ENCODE results near the gene MTCL1.
"Not testable (repeated sequence)": the region's sequence is repeated elsewhere in the genome, so short reads cannot be mapped to it uniquely, and the experiment has no call there.

Gene MTCL1

DNA sequence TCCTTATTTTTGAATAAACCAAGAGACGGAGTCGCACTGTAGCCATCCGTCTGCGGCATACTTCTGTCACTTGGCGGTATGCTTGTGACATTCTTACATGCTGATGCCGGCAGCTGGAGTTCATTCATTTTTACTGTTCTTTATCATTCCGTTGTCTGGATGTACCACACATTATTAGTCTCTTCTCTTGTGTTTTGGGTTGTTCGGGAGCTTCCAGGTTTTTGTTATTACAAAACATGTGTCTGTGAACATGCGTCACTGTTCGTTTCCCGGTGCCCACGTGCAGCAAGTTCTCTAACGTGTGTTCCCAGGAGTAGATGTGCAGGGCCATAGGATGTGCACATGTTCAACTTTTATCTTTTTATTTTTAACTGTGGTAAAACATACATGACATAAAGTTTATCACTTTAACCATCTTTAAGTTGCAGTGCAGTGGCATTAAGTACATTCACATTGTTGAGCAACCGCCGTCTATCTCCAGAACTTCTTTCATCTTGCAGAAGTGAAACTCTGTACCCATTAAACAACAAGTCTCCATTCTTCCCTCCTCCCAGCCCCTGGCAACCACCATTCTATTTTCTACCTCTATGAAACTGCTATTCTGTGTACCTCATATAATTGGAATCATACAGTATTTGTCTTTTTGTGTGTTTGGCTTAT is 40.1 kb downstream of the MTCL1 start:
- DNase-seq = no peak

DNA sequence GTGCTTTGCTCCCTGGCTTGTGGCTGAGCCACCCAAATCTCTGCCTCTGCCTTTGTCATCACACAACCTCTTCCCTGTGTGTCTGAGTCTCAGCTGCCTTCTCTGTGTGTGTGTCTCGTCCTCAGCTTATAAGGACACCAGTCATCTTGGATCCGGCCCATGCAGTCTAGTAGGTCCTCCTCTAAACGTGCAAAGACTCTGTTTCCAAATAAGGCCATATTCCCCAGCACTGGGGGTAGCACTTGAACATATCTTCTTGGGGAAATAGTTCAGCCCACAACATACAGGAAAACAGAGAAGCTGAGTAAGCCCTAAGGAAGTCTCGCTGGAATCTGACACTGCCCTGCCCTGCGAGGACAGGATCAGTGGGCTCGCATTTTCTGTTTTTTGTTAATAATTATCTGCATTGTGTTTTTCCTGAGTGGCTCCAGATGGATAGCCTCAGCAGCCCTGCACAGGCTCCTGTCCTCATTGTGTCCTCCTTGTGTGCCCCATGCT is 42.1 kb downstream of the MTCL1 start:
- DNase-seq = no peak

DNA sequence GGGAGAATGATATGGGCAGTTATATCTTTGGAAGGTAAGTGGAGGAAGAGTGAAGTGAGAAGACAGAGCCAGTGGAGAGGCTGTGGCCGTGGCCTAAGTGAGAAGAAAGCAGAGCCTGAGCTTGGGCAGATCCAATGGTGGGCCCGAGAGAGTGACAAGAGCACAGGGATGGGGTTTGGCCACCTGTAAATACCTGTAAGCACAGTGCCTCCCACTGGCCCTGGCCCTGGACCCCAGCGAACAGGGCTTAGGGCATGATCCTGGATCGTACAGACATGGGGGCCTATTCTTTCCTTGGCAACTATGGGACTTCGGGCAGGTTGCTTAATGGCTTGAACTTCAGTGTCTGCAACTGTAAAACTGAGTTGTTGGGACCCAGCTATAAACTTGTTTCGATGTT is 44.1 kb downstream of the MTCL1 start:
- DNase-seq = no peak

DNA sequence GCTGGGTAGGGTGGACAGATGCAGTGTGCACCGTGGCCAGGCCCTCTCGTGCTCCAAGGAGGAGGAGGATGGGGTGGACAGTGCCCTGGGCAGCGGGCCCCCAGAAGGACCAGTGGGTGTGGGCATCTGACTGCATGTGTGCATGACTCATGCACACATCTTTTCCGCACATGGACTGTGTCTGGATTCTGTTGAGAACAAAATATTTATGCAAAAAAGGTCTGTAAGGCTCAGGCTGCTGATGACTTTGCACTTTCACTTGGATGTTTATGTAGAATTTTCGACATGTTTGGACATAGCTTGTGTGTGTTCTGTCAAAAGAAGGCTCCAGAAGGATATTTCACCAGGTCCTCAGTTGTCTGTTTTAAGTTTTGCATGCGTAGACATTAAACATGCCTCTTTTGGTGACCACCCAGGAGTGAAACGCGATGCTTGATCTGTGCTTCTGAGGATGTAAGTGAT is 45.6 kb downstream of the MTCL1 start:
- DNase-seq = no peak

DNA sequence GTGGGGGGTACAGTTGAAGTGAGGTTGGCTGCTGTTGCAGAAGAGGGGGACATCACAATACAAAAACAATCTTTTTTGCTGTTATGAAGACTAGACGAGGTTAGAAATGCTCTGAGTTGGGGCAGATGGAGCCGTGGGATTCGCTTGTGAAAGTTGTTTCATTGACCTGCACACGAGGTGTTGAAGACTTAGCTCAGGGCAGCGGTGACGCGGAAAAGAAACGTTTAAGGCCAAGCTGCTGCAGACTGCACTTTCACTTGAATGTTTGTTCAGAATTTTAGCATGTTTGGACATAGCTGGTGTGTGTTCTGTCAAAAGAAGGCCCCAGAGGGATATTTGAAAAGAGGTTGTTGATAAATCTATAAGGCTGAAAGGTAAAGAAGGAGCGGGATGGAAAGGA is 46.3 kb downstream of the MTCL1 start:
- DNase-seq = no peak

DNA sequence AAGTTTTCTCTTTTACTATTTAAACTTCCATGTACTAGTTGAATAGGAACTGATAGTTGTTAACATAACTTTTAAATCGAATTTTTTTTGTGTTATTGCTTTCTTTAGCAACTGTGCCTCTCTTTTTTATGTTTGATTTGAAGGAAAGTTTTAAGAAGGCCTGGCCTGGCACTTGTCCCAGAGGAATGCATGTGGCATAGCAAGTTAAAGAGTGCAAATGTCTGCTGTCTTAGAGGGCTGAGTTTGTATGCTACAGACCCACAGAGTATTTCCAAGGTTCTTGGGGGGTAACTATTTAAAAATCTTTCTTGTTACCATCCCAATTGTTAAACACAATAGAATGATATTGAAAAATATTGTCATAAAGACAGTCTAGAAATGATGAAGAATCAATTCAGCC is 47.0 kb downstream of the MTCL1 start:
- no peak for DNase-seq

DNA sequence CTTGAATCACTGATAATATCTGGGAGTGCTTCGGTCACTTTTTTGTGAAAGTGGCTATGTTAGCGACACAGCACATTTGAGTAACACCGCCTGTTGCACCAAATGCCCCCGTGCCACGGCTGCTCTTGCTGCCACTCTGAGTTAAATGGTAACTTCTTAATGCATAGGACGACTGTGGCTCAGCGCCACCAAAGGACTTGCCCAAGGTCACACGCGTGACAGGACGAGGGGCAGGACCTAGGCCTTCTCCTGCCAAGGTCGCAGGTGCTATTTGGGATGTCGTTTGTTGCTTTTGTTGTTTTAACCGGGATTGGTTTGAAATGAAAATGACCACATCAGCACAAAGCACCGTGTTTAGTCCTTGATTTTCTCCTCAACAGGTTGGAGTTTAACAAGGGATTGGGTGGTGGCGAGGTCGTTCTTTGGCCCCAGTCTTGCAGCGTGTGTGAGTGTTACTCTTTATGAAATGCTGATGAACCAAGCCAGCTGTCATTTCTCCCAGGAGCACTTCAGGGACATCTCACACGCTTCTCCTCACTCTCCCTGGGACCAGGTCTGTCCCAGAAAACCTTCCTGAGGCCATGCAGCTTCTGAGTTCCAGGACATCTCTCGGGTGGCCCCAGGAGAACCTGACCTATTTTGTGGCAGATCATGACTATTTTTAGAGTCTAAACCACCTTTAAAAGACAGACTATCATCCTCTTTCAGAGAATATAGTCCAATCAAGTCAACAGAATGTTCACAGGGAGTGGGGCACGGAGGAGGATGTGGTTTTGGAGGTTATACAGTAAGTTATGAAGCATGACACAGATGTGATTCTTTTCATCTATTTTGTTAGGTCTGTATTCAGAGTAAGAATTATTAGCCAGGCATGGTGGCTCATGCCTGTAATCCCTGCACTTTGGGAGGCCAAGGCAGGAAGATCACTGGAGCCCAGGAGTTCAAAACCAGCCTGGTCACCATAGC is 49.9 kb downstream of the MTCL1 start:
- peak; percentile 36 for DNase-seq

DNA sequence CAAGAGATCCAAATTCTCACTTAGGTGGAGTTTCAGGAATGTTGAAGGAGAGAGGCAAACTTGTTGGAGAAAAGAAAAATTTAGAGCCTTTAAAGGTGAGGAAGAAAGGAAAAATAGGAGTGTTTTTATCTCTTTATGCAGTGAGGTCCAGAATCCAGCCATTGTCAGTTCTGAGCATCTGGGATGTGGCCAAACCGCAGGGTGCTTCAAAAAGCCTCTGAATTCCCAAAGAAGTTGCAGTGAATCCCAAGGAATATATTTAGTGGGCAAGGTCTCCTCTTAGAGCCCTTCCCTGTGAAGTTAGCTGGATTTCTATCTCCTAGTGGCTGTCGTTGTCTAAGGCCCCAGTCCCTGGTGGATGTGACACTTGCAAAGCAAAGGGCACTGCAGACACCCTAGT is 51.2 kb downstream of the MTCL1 start:
- no peak for DNase-seq

DNA sequence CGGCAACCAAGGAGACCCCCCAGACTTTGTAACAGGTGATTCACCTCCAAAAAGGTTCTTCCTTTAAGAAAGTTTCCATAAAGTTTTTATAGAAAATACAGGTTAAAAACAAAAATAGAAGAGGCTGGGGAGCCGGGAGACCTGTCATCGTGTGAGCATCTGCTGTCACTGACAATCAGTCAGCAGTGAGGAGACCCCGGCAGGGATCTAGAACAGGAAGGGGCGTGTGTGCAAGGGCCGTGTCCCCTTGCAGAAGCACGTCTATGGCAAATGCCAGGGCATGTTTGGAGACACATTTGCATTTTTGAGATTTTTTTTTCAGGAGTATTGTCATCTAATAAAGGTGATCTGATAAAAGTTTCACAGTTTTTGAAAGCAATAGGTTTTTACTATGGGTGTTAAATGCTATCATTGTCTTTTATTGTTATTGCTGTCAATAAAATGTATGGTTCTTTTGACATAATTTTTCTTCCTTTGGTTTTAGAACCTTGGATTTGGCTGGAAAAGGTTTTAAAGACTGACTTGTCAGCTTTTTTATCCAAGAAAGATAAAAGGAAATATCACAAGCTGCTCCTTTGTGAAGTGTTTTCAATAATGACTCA is 52.1 kb downstream of the MTCL1 start:
- no peak for DNase-seq

DNA sequence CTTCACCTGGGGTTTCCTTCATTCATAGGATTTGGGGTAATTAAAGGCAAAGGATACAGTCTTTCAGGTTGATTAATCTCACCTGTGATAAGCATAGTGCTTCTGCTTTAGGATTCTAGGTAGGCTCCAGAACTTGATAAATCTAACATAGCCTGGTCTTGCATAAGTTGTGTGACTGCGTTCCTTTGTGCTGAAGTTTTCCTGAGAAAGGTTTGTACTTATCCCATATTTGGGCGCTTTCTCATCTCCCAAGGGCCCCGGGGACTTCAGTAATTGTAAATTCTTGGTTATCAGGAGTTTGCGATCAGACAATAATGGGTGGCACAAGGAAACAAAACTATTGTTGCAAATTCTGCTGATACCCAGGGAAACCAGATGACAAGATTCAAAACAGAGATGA is 53.1 kb downstream of the MTCL1 start:
- no peak for DNase-seq

DNA sequence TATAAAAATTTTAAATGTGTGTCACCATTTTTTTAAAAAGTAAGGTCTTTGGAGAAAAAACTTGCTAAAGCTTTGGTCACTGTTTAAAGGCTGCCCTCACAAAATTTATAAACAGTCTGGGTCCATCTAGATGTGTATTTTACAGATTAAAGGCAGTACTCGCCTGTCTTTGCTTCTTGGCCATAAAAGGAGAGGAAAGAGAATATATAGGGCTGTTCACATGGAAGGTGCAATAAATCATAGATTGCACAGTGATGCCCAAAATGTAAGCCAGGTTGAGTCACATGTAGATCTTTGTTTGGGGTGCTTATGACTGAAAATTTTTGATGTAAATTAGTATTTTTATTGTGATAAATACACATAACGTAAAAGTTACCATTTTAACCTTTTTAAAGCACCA is 55.6 kb downstream of the MTCL1 start:
- no peak for DNase-seq

DNA sequence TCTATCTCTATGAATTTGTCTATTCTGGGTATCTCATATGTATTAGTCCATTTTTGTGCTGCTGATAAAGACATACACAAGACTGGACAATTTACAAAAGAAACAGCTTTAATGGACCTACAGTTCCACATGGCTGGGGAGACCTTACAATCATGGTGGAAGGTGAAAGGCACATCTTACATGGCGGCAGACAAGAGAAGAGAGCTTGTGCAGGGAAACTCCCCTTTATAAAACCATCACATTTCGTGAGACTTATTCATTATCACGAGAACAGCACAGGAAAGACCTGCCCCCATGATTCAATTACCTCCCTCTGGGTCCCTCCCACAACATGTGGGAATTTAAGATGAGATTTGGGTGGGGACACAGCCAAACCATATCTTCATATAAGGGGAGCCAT is 56.2 kb downstream of the MTCL1 start:
- DNase-seq = not testable (repeated sequence)

DNA sequence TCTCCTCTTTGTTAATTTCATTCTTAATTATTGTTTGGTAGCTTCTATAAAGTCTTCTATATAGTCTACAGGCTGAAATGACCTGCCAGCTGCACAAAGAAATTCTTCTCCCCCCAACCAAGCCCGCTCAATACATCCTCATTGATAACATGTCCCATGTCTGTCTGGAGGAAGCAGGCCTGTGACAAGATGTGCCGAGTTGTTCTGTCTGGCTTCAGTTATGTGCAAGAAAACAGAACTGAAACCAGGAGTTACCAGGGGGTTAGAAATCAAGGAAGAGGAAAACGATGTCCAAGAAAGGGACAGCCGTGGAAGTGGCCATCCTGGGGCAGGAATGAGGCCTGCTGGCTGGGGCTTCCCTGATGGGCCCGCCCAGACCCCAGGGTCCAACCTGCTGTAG is 57.6 kb downstream of the MTCL1 start:
- no peak for DNase-seq

DNA sequence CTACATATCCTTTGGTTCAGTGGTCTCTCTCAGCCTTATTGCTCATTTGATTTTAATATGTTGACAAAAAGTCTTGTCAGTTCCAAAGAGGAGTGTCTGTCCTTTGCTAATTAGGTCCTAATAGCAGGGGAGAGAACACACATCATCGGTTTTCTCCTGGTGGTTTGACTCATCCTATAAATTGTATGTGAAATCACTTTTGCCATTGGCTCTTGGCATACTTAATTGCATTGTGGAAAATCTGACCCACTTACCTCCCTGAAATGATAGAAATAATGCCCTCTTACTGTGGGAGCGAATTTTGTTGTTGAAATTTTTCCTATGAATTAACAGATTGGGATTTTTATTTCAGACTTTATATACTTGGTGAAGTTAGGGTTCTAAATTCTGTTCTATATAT is 58.3 kb downstream of the MTCL1 start:
- DNase-seq = no peak

DNA sequence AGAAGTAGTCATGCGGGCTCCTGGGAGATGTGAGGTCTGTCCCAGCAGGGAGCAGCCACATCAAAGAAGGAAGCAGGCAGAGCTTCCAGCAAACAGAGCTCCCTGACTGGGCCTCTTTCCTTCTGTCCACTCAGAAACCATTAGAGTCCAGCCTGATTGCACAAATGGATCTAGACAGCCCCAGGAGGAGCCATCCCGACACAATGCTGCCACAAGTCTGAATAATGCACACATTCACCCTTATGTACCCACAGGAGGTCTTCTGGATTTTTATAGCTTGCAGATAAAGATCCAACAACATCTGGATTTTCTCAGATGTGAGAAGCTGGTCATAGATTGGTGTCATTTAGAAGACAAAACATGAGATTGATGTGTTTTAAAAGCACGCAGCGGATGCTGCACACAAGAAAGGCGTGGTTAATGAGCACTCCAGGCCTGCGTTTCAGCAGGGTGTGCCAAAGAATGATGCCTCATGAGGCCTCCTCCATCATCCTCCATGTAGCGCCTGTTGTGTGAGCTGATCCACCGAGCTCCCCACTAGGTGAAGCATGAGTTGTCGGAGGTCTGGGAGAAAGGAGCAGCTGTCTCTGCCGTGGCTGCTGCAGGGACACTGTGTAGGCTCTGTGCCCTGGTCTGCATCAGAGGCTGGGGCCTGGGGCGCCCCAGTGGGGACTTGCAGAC is 60.6 kb downstream of the MTCL1 start:
- no peak for DNase-seq

DNA sequence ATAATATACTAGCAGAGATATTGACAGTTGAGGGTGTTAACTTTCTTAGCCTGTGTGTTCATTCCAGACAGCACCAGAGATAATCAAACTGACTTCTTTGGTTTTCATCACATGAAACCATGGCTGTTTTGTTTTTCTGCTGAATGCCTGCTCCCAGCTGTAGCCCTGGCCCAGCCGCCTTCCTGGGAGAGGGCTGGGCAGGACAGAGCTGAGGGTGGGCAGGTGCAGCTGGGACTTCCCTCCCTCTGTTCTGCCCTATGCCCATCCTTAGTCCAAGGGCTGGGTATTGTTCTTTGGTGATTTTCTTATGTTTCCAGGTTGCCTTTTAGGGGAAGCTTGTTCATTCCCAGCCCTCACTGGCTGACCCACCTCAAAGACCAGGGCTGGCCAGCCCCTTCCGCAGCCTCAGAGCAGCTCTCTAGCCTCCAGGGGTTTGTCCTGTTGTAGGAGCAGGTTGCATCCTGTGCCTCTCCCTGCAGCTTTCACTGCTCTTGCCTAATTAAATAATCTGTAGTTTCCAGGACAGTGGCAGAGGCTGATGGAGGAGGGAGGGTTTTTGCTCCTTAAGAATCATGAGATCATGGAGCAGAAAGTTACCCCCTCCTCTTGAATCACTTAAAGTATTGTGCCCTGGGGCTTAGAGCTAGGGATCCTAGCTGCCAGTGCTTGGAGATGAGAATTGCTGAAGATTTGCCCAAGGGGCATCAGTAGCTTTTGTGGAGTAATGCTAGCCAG is 61.4 kb downstream of the MTCL1 start:
- DNase-seq = no peak

DNA sequence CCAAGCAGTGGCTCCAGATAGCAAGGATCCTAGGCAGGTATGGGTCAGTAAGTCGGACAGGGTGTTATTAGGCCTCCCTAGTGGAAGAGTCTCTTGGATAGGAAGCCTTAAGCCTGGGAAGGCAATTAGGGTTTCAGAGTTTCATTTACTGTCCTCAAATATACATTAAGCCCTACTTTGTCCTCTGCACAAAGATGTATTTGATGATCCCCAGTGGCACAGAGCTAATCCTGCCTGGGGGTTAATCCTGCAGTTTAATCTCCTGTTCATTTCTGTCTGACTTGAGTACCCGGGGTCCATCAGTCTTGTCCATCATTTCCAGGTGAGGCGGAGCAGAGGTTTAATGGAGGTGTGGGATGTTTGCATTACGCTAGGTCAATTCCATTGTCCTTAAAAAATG is 62.0 kb downstream of the MTCL1 start:
- DNase-seq = no peak

DNA sequence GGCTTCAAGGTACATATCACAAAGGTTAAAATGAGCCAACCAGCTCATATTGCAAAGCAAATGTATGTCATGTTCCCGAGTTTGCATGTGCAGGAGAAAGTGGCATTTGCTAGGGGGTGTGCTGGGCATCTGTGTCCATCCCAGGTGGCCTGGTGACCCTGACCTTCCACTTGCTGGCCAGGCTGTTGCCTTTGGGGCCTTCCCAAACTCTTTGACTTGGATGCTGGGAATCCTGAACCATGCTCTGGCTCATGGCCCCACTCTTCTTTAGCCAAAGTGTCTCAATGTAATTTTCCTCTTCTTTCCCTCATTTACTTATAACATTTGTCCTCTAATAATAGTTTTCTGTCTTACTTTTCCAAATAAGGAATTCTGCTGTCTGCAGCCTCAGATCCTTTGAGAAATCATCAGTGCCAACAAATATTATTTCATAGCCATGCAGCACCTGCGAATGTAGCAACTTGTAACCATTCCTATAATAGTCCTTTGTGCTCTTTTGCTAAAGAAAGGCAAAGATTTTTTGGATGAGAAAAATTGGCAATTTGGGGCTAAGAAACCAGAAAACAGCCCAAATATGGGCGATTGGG is 64.2 kb downstream of the MTCL1 start:
- no peak for DNase-seq

DNA sequence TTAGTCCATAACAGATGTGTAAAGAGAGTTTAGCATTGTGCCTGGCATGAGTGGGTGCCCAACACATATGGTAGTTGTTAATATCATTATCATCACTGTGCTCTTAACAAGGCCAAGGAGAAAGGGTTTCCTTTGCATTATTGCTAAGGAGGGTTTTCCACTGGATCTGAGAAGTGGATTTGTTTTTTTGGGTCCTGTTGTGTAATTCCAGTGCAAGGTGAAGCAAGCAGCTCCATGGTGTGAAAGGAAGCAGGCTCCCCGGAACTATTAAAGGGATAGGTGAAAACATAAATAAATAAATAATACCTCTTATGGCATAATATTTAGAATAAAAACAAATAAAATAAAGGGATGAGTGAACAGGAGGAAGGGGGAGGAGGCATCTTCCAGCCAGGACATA is 65.3 kb downstream of the MTCL1 start:
- DNase-seq = no peak

DNA sequence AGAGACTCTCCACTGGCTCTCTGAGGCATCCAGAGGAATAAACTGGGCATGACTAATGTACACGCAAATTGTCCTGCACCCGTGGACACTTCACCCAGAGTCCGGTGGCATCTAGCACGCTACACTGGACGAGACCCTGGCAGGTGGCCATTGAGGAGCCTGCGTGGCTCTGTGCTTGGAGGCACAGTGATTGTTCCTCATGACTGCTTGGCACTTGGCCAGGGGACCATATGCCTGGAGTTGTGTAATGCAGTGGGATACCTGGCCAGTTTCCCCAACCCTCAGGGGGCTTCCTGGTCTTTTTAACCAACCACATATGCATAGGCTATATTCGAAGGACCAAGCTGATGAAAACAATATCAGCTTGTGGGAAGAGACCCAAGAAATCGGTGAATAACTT is 66.6 kb downstream of the MTCL1 start:
- no peak for DNase-seq

DNA sequence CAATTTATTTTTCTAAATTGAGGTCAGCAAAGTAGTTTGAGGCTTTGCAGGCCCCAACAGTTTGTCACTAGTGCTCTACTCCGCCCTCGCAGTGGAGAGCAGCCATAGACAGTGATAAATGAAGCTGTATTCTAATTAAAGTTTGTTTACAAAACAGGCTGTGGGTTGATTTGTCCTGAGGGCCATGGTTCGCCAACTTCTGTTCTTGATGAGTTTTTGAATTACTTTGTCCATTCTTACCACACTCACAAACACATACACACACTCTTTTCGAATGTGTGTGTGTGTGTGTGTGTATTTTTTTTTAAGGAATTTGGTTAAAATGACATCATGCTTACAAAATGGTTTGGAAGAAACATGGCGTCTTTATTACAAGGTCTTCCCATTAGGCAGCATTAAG is 68.6 kb downstream of the MTCL1 start:
- DNase-seq = no peak
